Erythroblast (primary cell): ENCODE data around the gene UBASH3B.

ENCODE experiments used
- GATA1 ChIP-seq: IDR thresholded peaks from 2 replicates; pipeline ENCODE4 v1.6.1; 2011; ENCODE audit warnings: low read depth, mild to moderate bottlenecking, control low read depth, low read length, moderate library complexity
- POLR2A ChIP-seq: IDR thresholded peaks from 2 replicates; pipeline ENCODE4 v1.6.1; 2011; ENCODE audit warnings: mild to moderate bottlenecking, low read length

DNA sequence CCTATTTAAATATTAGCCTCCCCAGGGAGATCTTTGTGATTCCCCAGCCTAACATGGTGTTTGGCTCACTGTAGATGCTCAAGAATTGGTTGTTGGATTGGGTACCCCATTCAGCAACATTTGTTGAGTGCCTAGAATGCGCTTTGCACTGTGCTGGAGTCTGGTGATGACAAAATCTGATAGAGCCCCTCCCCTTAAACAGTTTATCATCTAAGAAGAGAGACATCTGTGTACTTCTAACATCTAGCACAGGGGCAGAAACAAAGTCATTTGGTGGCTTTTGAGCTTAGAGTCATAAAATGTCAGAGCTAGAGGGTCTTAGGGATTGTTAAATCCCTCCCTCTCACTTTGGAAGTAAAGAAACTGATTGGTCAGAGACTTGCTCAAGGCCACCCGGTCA lies 73.0 kb downstream of the UBASH3B start:
- TF ChIP-seq POLR2A, result no peak
- no peak for TF ChIP-seq GATA1
